ENCODE measurements around the gene ZER1. TPM values are rescaled to one million over a fixed set of nuclear protein-coding genes. Genes with fewer than 3 reads are reported as not detected.

Gene ZER1
- total RNA-seq, 1 donor from 2014 or later, result 24.2 TPM

- no peak overlapping the region for H3K4me3 ChIP-seq (ENCODE audit: low read depth, low read length)
- H3K27me3 ChIP-seq (ENCODE audit: control insufficient read depth, insufficient read depth, low read length), result no peaks in the 10 kb centered on the region
- H3K36me3 ChIP-seq (ENCODE audit: control insufficient read depth, insufficient read depth, low read length), result no peaks in the 10 kb centered on the region
- TF ChIP-seq, protein P1, sequence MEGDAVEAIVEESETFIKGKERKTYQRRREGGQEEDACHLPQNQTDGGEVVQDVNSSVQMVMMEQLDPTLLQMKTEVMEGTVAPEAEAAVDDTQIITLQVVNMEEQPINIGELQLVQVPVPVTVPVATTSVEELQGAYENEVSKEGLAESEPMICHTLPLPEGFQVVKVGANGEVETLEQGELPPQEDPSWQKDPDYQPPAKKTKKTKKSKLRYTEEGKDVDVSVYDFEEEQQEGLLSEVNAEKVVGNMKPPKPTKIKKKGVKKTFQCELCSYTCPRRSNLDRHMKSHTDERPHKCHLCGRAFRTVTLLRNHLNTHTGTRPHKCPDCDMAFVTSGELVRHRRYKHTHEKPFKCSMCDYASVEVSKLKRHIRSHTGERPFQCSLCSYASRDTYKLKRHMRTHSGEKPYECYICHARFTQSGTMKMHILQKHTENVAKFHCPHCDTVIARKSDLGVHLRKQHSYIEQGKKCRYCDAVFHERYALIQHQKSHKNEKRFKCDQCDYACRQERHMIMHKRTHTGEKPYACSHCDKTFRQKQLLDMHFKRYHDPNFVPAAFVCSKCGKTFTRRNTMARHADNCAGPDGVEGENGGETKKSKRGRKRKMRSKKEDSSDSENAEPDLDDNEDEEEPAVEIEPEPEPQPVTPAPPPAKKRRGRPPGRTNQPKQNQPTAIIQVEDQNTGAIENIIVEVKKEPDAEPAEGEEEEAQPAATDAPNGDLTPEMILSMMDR (IDR thresholded peaks at IDR 0.05; ENCODE audit: insufficient read depth, low read length, poor library complexity, severe bottlenecking), result no peak
- no peak for DNase-seq (ENCODE audit: low read depth)
These were observed 55.0 kb downstream of the ZER1 start for GRCh38 chr9:128716581-128717254.

GRCh38 chr9:128715436-128715750 is 56.3 kb downstream of the ZER1 start:
- no peaks in the 10 kb centered on the region for H3K36me3 ChIP-seq (ENCODE audit: control insufficient read depth, insufficient read depth, low read length)
- no peak overlapping the region for H3K4me3 ChIP-seq (ENCODE audit: low read depth, low read length)
- H3K27me3 ChIP-seq (ENCODE audit: control insufficient read depth, insufficient read depth, low read length), result no peaks in the 10 kb centered on the region
- no peak for DNase-seq (ENCODE audit: low read depth)
- TF ChIP-seq, protein P1 (IDR thresholded peaks at IDR 0.05; ENCODE audit: insufficient read depth, low read length, poor library complexity, severe bottlenecking), result no peak

GRCh38 chr9:128714586-128715435 is 56.9 kb downstream of the ZER1 start:
- no peak overlapping the region for H3K4me3 ChIP-seq (ENCODE audit: low read depth, low read length)
- no peaks in the 10 kb centered on the region for H3K27me3 ChIP-seq (ENCODE audit: control insufficient read depth, insufficient read depth, low read length)
- no peaks in the 10 kb centered on the region for H3K36me3 ChIP-seq (ENCODE audit: control insufficient read depth, insufficient read depth, low read length)
- no peak for DNase-seq (ENCODE audit: low read depth)
- TF ChIP-seq, protein P1 (IDR thresholded peaks at IDR 0.05; ENCODE audit: insufficient read depth, low read length, poor library complexity, severe bottlenecking), result no peak

DNA sequence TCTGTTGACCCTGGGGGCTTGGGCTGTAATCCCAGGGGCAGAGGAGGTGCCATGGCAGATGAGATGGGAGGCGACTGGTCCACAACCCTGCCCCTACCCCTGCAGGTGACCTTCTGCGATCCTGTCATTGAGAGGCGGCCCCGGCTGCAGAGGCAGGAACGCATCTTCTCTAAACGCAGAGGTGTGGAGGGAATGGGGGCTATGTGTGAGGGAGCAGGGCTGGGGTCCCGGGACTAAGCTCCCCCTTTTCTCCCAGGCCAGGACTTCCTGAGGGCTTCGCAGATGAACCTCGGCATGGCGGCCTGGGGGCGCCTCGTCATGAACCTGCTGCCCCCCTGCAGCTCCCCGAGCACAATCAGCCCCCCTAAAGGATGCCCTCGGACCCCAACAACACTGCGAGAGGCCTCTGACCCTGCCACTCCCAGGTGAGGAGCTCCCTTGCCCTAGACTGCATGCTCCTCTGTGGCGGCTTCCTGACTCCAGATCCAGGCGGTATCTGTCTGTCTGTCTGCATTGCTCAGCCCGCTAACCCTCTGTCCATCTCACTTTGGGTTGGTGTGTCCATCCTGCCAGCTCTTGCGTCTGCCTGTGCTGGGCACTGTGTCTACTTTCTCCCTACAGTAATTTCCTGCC is 57.7 kb downstream of the ZER1 start:
- TF ChIP-seq, protein P1 (IDR thresholded peaks at IDR 0.05; ENCODE audit: insufficient read depth, low read length, poor library complexity, severe bottlenecking), result no peak
- Histone ChIP-seq H3K27me3 (ENCODE audit: control insufficient read depth, insufficient read depth, low read length) (no peaks in the 10 kb centered on the region), H3K36me3 (ENCODE audit: control insufficient read depth, insufficient read depth, low read length) (no peaks in the 10 kb centered on the region), H3K4me3 (ENCODE audit: low read depth, low read length) (no peak overlapping the region)
- no peak for DNase-seq (ENCODE audit: low read depth)

DNA sequence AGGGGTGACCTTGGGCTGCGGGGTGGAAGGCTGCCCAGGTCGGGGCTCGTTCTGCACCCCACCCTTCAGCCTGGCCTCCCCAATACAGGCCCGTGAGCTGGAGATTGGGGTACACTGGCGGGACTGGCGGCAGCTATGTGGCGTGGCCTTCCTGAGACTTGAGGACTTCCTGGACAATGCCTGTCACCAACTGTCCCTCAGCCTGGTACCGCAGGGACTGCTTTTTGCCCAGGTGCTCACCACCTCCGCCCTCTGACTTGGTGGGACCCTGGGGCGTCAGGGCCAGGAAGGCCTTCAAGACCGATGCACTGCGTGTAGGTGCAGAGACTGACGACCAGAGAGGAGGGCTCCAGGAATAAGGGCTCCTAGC is 58.3 kb downstream of the ZER1 start:
- Histone ChIP-seq H3K27me3 (ENCODE audit: control insufficient read depth, insufficient read depth, low read length) (no peaks in the 10 kb centered on the region), H3K4me3 (ENCODE audit: low read depth, low read length) (no peak overlapping the region), H3K36me3 (ENCODE audit: control insufficient read depth, insufficient read depth, low read length) (no peaks in the 10 kb centered on the region)
- TF ChIP-seq, protein P1 (IDR thresholded peaks at IDR 0.05; ENCODE audit: insufficient read depth, low read length, poor library complexity, severe bottlenecking), result no peak
- no peak for DNase-seq (ENCODE audit: low read depth)
